Measurements from ENCODE around the gene EGLN3.

DNA sequence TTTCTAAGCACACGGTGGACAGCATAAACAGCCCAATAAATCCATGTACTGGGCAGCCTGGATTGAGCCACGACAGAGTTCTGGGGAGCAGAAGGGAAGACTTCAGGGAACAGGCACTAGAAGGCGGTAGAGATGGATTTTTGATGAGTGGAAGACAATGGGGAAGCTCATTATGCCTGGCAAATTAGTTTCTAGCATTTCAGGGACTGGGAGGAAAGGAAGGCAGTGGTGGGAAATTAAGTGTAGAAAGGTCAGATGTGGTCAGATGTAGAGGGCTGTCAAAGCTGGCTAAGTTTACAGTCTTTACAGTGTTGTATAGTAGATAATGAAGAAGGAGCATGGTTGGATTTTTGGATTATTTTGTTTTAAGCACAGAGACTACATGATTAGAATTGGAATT, 9.2 kb downstream of the EGLN3 start:
- no peak for TF ChIP-seq TCF12 (IDR thresholded peaks at IDR 0.05; ENCODE audit: low read depth, low read length)
- no peak for TF ChIP-seq EZH2 (IDR thresholded peaks at IDR 0.05; ENCODE audit: borderline replicate concordance, control insufficient read depth, low read depth, low read length)
- TF ChIP-seq EP300 (IDR thresholded peaks at IDR 0.05; ENCODE audit: borderline replicate concordance in 1 of 2, control insufficient read depth in 1 of 2, low read depth in 2 of 2, low read length in 2 of 2) = no peak

All from GM12878 (cell line).